B cell (primary cell): ENCODE results near the gene TRIO.

Experiments
- EZH2 ChIP-seq: IDR thresholded peaks from 2 replicates; pipeline ENCODE4 v1.6.1; 2012; ENCODE audit warnings: borderline replicate concordance, low read depth, mild to moderate bottlenecking, moderate library complexity, low read length; ENCODE audit not compliant: insufficient read depth, poor library complexity, severe bottlenecking
- TF ChIP-seq, protein P1 (sequence below): fragments of 200-600 bp; IDR thresholded peaks from one replicate; pipeline ENCODE4 v1.8.0; 2022; ENCODE audit warnings: antibody characterized with exemption, mild to moderate bottlenecking

DNA sequence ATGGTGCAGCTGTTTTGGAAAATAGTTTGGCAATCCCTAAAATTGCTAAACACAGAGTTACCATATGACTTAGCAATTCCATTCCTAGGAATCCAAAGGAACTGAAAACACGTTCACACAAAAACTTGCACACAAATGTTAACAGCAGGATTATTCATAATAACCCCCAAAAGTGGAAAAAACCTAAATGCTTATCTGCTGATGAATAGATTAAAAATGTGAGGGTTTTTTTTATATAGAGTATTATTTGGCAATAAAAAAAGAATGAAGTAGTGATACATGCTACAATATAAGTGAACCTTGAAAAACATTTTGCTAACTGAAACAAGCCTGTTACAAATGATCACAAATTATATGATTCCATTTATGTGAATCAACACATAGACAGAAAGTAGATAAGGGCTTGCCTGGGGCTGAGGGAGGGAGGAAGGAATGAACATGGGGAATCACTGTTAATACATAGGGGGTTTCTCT, 45.1 kb upstream of the TRIO start:
- TF ChIP-seq, protein P1, sequence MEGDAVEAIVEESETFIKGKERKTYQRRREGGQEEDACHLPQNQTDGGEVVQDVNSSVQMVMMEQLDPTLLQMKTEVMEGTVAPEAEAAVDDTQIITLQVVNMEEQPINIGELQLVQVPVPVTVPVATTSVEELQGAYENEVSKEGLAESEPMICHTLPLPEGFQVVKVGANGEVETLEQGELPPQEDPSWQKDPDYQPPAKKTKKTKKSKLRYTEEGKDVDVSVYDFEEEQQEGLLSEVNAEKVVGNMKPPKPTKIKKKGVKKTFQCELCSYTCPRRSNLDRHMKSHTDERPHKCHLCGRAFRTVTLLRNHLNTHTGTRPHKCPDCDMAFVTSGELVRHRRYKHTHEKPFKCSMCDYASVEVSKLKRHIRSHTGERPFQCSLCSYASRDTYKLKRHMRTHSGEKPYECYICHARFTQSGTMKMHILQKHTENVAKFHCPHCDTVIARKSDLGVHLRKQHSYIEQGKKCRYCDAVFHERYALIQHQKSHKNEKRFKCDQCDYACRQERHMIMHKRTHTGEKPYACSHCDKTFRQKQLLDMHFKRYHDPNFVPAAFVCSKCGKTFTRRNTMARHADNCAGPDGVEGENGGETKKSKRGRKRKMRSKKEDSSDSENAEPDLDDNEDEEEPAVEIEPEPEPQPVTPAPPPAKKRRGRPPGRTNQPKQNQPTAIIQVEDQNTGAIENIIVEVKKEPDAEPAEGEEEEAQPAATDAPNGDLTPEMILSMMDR: no peak
- TF ChIP-seq EZH2: no peak
